Psoas muscle (tissue), 8 donors: ENCODE results near the gene ZNF831. TPM values are rescaled to one million over a fixed set of nuclear protein-coding genes. Genes with fewer than 3 reads are reported as not detected.

Source experiments
- ATAC-seq, 4 donors: fragments of 200-7000 bp; cut with Tn5 transposase; one replicate each; pipeline ENCODE4 v1.9.1; 2020; ENCODE audit warnings: moderate library complexity in 3 of 4, mild to moderate bottlenecking in 2 of 4
- DNase-seq, 2 donors: peaks; one replicate each; pipeline ENCODE4 v3.0.0-alpha.2; 2020
- H3K27ac ChIP-seq: fragments of 200-600 bp; one replicate; pipeline ENCODE4 v1.8.0; 2022
- H3K27me3 ChIP-seq, 3 donors: fragments of 200-600 bp in 1 of 3; one replicate each; pipeline versions ENCODE4 v1.6.1 to v1.8.0; 2013 to 2022; ENCODE audit warnings: low read length in 2 of 3, mild to moderate bottlenecking in 2 of 3, moderate library complexity in 1 of 3; ENCODE audit not compliant: insufficient read depth in 3 of 3
- H3K36me3 ChIP-seq, 2 donors: fragments of 200-600 bp in 1 of 2; one replicate each; pipeline versions ENCODE4 v1.6.1 to v1.8.0; 2013 to 2022; ENCODE audit warnings: low read depth in 1 of 2, mild to moderate bottlenecking in 1 of 2, moderate library complexity in 1 of 2; ENCODE audit not compliant: insufficient read depth in 1 of 2
- H3K4me1 ChIP-seq: fragments of 200-600 bp; one replicate; pipeline ENCODE4 v1.8.0; 2022
- H3K4me3 ChIP-seq: fragments of 200-600 bp; one replicate; pipeline ENCODE4 v1.8.0; 2022; ENCODE audit warnings: mild to moderate bottlenecking
- H3K9me3 ChIP-seq: fragments of 200-600 bp; one replicate; pipeline ENCODE4 v1.8.0; 2022
- CTCF ChIP-seq: fragments of 200-600 bp; IDR thresholded peaks from one replicate; pipeline ENCODE4 v1.8.0; 2022; ENCODE audit warnings: antibody characterized with exemption
- WGBS, 3 donors: extraction: QIAGEN DNeasy Blood & Tissue Kit; methylation state at CpG; one replicate each; pipeline versions ENCODE4 v1.1.6 to v1.1.7; 2013; 5-methylcytosine and 5-hydroxymethylcytosine counted together
- intact Hi-C, 2 donors: fragments of 100-400 bp; cut with DNase I; formaldehyde crosslinking; loops; one replicate each; pipeline versions ENCODE4 v1.11.0 to v1.14.2; 2022
- polyA plus RNA-seq, 3 donors: library from polyadenylated mRNA; stranded (reverse); fragments of 200-250 nt; gene quantifications; one replicate each; pipeline ENCODE4 v1.2.3, GENCODE V29; 2013
- total RNA-seq, 4 donors: library from RNA; stranded (reverse); fragmentation: NEBNext Ultra II Directional in 2 of 4; extraction: Animal tissue kit (Norgen Biotek cat#: 25700) in 2 of 4; gene quantifications; one replicate each; pipeline versions ENCODE4 v1.2.1 to v1.2.4, GENCODE V29; 2021 to 2023
- donor health status: healthy with polysubstance abuse.
- donor health status: DM: no; HTN: no; CAD: no; lungs with moderate emphysema.
- donor health status: Bipolar disorder and iron deficiency.
- donor health status: healthy.
- donor health status: DM: yes; HTN: yes; CAD: no.
- donor health status: DM: no; HTN: no; CAD: no.
- donor health status: DM: no; HTN: no; CAD: no.
- donor health status: DM: yes; HTN: yes; CAD: no.

The ZNF831 gene
- total and polyA plus RNA-seq, 7 donors: 0.01 to 0.08 (median 0.03) TPM; not detected in 1

- peaks cover 0 to 4% (median 0%) of the 10 kb centered on the region in 3 donors for H3K27me3 ChIP-seq
- TF ChIP-seq CTCF: no peak
- no peak overlapping the region for H3K27ac ChIP-seq
- no peaks in the 10 kb centered on the region for H3K36me3 ChIP-seq
- no peak overlapping the region for H3K4me3 ChIP-seq
- WGBS, 3 donors: 94 to 98% (median 94%) methylated on average over 5 of the region's 5 CpGs
- no peak for ATAC-seq
- H3K4me1 ChIP-seq: no peaks in the 10 kb centered on the region
- intact Hi-C loops: no loop called here
- no peaks in the 10 kb centered on the region for H3K9me3 ChIP-seq
- no peak for DNase-seq
Observed at GRCh38 chr20:59120919-59121318, 42.7 kb upstream of the ZNF831 start.

DNA sequence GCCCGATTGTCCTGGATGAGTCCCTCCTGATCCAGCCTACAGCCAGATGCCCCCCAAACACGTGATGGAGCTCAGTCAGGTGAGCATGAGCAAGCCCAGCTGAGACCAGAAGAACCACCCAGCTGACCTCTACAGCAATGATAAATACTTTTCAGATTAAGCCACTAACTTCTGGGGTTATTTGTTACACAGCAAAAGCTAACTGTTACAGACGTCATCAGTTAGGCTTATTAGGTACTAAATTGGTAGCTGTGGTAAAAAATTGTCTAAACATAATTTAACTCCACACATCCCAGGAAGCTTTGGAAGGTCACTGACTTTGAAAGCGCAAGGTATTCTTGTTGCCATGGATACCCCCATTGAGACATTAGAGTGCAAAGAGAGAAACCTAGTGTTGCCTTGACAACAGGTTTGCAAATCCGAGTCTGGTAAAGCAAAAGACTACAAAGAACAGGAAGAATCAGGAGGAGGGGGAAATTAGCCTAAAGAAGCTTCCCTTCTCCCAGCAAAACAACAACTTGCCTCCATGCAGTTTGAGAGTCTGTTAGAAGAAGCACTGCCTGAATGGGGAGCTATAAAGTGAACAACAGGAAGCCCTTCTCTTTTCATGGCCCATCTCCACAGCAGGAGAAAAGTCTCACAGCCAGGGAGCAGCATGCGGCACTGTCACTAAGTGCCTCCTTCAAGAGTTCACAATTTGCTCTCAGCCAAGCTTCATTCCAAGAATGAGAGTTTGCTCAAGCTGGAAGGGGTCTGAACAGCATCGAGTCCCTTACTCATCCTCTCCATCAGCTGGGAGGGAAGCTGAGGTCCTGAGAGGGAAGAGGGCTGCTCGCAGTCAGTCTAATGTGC, 41.7 kb upstream of the ZNF831 start:
- intact Hi-C loops: no loop called here
- Histone ChIP-seq H3K27me3 (peaks cover 0 to 4% (median 0%) of the 10 kb centered on the region in 3 donors), H3K4me3 (no peak overlapping the region), H3K4me1 (no peaks in the 10 kb centered on the region), H3K27ac (no peak overlapping the region), H3K9me3 (no peaks in the 10 kb centered on the region), H3K36me3 (no peaks in the 10 kb centered on the region)
- no peak for DNase-seq
- no peak for TF ChIP-seq CTCF
- no peak for ATAC-seq
- WGBS, 3 donors: 55 to 62% (median 57%) methylated on average over 8 of the region's 8 CpGs

DNA sequence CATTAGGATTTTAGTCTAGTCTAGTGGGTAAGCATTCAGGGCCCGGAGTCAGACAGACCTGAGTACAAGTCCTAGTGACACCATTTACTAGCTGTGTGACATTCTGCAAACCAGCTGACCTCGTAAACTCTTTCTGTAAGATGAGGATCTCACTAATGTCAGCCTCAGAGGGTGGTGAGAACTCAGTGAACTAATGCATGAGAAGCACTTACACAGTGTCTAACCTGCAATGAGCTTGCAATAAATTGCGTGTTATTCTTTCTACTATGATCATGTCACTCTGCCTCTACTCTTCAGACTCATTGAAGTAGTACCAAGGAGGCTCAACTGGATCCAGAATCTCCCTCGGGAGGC, 41.1 kb upstream of the ZNF831 start:
- no peak for DNase-seq
- Histone ChIP-seq H3K4me3 (no peak overlapping the region), H3K36me3 (no peaks in the 10 kb centered on the region), H3K27ac (no peak overlapping the region), H3K4me1 (no peaks in the 10 kb centered on the region), H3K27me3 (peaks cover 0 to 4% (median 0%) of the 10 kb centered on the region in 3 donors), H3K9me3 (no peaks in the 10 kb centered on the region)
- TF ChIP-seq CTCF: no peak
- WGBS, 3 donors: 85 to 96% (median 93%) methylated on average over 4 of the region's 4 CpGs
- no peak for ATAC-seq
- intact Hi-C loops: no loop called here

DNA sequence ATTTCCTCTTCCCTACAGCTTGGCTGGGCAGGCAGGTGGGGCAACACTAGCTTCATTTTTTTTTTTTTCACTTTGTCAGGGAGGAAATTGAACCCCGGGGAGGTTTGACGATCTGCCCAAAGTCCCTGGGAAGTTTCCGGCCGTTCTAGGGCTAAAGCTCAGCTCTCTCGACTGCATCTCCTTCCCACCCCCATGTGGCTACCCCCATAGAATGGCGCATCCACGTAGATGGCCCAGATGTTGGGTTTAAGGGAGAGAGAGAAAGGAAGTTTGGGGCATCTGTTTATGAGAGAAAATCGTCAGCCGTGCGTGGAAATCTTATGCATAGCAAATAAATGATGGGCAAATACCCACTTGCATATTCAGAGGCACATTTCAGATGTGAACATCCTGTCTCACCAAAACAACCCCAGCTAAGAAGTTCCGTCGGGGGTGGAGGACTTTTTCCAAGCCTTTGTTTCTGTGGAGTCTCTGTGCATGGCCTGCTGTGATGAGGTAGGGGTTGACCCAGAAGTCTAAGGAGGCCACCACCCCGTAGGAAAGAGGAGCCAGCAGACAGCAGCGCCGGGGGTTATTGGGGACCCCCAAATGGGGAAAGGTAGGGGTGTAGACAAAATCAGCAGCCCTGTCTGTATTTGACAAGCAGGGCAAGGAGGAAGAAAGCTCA, 40.5 kb upstream of the ZNF831 start:
- no peak for TF ChIP-seq CTCF
- no peak overlapping the region for H3K27ac ChIP-seq

More for the DNA sequence above, 40.5 kb upstream of the ZNF831 start:
- Histone ChIP-seq H3K4me3 (no peak overlapping the region), H3K27me3 (peaks cover 0 to 4% (median 0%) of the 10 kb centered on the region in 3 donors), H3K9me3 (no peaks in the 10 kb centered on the region), H3K4me1 (no peaks in the 10 kb centered on the region), H3K36me3 (no peaks in the 10 kb centered on the region)
- WGBS, 3 donors: 73 to 77% (median 75%) methylated on average over 15 of the region's 15 CpGs
- intact Hi-C loops: no loop called here
- ATAC-seq: no peak
- DNase-seq: no peak
